Germinal center (tissue), 1 donor: Measurements from ENCODE around the gene ACTG1.

Source experiments
- DNase-seq: peaks from one replicate; pipeline ENCODE4 v3.0.0; 2012; ENCODE audit warnings: mixed read lengths, low spot score

ACTG1 gene

DNA sequence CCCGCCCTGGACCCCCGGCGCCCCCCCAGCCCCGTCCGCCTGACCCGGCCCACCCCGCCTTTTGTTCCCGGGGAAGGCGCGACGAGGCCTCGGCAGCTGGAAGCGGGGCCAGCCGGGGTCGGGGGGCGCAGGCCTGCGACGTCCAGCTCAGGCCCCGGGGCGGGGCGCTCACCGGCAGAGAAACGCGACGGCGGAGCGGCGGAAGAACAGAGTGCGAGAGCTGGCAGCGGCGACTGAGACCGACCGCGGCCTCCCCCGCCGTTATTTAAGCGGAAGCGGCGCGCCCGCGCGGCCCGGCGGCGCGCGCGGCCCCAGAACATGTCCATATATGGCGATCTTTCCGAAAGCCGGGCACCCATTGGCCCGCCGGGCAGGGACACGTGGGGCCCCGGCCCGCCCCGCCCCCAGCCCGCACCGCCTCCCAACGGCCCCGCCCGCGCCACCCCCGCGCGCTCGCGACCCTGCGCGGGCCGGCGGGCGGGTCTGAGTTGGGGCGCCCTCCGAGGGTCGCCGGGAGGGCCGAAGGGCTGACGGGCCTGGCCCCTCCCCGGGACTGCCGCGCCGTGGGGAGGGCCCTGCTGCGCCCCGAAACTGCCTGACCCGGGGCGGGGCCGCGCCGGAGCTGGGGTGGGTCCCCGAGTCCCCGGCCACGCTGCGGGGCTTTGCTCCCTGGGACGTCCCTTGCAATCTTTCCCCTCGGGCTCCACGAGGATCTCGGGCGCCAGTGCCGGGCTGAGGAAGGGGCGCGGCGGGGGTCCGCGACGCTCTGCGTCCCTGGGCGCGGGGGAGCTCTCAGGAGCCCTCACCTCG, at the start of gene ACTG1:
TSS of gene ACTG1 (minus strand) at position 238 of the 810 bp plus-strand sequence. CDS start 445 bp downstream, outside the sequence.
- peak; percentile 95 for DNase-seq

DNA sequence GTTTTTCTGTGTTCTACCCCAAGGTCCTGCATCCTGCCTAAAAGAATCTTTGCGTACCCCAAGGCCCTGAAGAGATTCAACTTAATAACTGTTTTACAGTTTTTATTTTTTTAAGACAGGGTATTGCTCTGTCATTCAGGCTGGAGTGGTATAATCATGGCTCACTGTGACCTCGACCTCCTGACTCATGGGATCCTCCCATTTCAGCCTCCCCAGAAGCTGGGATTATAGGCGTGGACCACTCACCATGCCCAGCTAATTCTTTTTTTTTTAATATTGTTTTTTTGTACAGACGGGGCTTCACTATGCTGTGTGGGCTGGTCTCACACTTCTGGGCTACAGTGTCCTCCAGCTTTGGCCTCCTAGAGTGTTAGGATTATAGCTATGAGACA, 48.9 kb upstream of the ACTG1 start:
- DNase-seq, result no peak

DNA sequence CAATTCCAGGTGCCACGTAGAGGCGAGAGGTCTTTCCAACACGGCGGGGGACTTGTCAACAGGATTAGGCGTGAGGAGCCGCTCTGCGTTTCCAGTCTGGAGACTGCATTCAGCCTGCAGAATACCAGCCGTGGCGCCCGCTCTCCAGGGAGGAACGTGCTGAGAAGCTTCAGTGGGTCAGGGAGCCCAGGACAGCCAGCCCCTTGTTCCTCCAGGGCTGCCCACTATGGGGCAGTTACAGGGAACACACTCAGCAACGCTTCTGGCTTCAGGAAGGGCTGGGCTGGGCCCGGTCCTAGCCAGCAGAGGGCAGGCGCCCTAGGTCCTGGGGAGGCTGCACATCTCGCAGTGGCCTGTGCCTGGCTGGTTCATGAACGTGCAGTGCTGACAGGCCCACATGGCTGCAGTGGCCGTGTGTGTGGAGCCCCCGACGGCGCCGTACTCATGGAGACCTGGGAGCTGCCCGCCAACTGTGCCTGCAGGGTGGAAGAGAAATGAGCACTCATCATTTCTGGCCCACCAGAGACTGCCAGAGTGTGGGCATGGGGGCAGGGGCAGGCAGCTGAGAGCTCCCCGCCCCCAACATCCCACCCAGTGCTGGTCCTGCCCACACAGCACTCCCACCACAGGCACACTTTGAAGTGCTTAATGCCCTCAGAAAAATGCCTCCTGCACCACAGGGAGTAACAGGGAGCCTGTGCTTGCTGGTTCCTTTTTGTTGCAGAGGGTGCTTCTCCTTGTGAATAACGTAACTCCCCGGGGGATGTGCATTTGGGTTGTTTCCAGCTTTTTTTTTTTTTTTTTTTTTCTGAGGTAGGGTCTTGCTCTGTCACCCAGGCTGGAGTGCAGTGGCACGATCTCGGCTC, 46.6 kb upstream of the ACTG1 start:
- DNase-seq, result no peak

GRCh38 chr17:81558115-81558468, 45.5 kb upstream of the ACTG1 start:
- DNase-seq, result no peak

- DNase-seq, result no peak
Observed at GRCh38 chr17:81557276-81558114, 44.9 kb upstream of the ACTG1 start.

- DNase-seq, result no peak
Observed at GRCh38 chr17:81556863-81557262, 44.3 kb upstream of the ACTG1 start.

DNA sequence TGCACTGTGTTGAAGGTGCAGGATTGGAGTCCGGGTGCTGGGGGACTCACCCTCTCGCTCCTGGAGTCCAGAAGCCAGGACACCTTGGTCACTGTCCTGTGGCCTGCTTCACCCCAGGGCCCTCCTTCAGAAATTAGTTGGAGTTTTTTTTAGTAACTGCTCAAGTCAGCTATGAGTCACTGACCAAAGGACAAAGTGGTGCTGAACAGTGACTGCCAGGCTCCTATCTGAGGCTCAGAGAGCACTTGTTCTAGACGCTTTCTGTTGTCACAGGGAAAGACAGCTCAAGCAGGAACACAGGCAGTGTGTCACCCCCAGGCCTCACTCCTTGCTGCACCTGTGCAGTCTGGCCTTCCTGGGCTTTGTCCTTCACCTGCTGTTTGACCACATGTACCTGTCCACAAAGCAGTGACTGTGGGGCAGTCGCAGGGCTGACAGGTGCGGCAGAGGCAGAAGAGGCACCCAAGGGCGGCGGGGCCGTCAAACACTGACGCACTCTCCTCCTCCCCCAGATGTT, 43.6 kb upstream of the ACTG1 start:
- DNase-seq, result no peak

GRCh38 chr17:81553616-81554181, 41.1 kb upstream of the ACTG1 start:
- DNase-seq, result no peak

DNA sequence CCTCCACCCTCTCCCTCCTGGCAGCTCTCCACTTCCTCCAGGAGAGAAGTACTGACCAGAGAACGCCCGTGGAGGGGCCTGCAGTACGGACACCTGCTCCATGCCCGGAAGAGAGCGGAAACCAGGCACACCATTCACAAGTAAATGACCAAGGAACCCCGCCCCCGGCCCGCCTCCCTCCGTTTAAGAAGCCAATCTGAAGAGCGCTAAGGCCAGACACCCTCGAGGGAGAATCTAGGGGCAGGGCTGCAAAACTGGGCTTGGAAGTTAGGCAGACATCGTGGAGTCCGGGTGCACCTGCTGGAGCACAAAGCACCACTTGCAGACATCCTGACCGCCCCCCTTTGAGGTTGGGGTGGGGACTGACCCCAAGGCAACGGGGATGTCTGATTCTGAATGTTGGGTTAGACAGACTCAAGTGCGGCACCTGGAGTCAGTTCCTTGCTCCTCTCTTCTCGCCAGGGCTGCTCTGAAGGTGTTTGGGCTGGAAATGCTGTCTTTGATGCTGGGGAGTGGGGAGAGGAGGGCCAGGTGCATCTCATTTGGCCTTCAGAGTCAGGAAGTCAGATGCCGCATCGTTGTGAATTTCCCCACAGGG, 40.5 kb upstream of the ACTG1 start:
- DNase-seq, result peak; percentile 90

GRCh38 chr17:81552244-81553017, 39.8 kb upstream of the ACTG1 start, which contains the start of gene FAAP100:
FAAP100 (minus strand) TSS chr17:81552353; CDS start chr17:81552330, 23 bp downstream.
- DNase-seq, result peak; percentile 89

DNA sequence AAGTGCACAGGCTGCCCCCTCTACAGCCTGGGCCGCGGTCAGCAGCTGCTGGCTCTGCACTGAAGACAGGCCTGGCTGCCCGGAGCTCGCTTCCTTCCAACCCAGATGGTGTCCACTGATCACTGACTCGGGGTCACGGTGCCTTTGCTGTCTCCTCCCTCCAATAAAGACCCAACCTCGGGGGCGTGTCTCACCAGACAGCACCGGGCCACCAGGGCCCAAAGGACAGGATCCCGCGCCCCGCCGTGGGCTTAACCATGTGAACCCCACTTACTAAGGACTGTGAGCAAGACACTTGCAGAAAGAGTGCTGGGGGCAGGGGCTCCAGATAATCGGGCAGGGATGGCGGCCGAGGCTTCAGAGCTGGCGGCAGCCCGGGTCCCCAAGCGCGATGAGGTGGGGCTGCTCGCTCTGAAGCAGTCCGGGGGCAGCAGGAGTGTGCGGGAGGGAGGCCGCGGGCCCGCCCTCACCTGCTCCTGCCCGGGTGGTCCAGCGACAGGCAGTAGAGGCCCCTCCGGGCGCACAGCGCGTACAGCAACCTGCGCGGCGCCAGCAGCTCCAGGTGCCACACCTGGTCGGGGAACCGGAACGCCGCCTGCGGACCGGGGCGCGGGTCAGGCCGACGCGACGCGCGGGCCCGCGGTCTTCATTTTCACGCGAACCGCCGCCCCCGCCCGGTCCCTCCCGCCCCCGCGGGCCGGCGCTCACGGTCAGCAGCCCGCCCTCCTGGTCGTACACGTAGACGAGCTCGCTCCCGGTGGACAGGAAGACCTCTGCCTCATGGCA, 39.1 kb upstream of the ACTG1 start:
- DNase-seq, result peak; percentile 44

- DNase-seq, result no peak
Observed at GRCh38 chr17:81550830-81551457, 38.3 kb upstream of the ACTG1 start.

DNA sequence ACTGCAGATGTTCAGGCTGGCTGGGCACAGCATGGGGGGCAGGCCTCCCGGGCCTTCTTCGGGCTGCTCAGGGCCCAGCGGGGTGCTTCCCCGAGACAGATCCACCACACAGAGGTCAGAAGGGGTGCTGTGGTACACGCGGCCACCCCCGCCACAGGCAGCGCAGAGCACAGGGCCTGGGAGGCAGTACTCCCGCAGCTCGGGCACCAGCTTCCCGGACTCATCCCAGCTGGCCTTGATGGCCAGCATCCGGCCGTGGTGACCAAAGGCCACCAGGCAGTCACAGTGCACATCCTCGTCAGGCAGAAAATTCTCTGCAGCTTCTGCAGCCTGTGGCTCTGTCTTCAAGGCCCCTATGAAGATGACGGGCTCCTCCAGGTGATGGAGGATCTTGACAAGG, 37.7 kb upstream of the ACTG1 start:
- DNase-seq, result no peak

DNA sequence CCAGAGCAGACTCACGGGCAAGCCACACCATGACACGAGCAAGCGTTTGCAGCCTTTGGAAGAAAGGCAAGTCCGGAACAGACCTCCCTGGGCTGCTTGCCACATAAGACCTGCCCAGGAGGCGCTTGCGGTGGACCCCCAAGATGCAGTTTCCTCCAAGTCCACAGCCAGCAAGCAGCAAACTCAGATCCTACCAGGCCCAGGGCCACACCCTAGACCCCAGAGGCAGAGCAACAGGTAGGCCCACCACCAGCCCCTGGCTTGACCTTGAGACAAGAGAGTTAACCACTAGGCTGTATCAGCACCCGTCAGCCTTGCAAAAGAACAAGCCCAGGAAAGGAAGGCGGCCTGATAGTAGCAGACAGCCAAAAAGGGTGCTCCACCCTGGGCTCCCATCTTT, 37.2 kb upstream of the ACTG1 start:
- no peak for DNase-seq

DNA sequence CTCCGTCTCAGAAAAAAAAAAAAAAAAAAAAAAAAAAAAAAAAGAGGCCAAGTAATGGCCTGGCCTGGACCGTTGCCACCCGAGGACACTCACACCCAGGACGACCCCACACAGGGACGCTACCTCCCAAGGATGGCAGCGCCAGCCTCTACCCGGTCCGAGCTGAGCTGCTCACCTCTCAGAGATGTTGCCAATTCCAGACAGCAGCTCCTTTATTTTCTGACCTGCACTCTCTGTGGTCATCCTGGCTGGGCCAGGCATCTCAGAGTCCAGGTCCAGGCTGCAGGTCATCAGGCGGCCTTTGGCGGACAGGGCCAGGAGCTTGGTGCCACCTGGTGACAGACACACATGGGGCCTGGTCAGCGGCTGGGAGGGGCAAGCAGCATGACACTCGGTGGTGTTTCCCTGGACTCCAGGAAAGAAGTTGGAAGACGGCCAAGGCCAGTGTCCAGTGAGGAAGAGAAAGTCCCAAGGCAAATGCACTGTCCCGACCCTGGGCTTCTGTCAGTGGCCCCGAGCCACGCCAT, 36.5 kb upstream of the ACTG1 start:
- no peak for DNase-seq

DNA sequence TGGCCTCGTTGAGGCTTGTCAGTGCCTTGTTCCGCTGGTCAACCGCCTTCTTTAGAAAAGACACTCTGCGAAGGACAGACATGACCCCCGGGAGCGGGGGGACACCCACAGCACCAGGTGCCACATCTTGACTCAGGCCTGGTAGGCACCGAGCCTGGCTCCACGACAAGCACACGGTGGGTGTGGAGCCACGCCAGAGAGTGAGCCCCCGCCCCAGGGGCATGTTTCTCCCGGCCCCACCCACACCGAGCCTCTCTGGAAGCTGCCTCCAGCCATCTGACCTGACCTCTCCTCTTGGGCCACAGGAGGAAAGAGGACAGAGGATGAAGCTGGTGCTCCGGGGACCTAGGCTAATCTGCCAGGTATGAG, 35.0 kb upstream of the ACTG1 start:
- no peak for DNase-seq

DNA sequence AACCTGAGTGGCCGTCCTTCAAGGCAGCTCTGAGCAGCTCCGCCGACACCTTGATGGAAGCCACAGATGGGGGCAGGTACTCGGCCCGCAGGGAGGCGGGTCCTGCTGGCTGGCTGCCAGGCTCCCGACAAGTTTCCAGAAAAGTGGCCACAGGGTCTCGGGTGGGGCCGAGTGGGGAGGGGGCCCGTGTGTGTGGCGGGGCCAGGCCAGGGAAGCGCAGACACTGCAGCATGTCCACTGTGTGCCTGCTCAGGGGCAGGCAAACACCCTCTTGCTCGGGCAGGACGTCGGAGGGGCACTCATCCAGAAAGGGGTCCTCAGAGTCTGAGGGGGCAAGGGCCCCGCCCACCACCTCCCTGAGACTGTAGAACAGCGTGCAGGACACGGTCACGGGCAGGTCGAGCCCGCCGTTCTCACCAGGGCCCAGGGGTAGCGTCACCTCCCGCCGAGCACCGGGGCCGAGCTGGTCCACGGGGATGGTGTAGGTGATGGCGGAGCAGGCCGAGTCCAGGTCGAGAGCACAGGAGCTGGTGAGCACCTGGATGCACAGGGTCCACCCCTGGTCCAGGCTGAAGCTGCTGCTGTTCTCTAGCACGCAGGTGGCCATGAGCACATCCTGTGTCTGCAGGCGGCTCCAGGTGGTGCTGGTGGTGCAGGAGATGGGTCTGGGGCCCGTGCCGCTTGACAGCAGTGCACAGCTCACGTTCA, 34.5 kb upstream of the ACTG1 start:
- DNase-seq, result no peak
